Measurements from ENCODE around the gene NUP188. TPM values are rescaled to one million over a fixed set of nuclear protein-coding genes. Genes with fewer than 3 reads are reported as not detected.
A peak's percentile ranks its signal among the peaks of the same experiment; 100 is the strongest.

NUP188 gene
- total and polyA plus RNA-seq, 2 of the 13 experiments (the other 11 are each of a cell fraction or from before 2014, with no cell fraction given): 28.0 to 38.5 TPM

- TF ChIP-seq ZNF513 (CRISPR knock-in tag; conservative IDR thresholded peaks at IDR 0.05) (peak; percentile 10; the same call in 1 of the 2 replicates), TAF15 (IDR thresholded peaks at IDR 0.05; ENCODE audit: low read depth, low read length, poor library complexity, severe bottlenecking) (peak; percentile 80), ZMYM3 (CRISPR knock-in tag; IDR thresholded peaks at IDR 0.05) (no peak), SIN3A (IDR thresholded peaks at IDR 0.05; ENCODE audit: borderline replicate concordance, low read depth, low read length) (peak; percentile 90), SRY (CRISPR knock-in tag; IDR thresholded peaks at IDR 0.05) (no peak; the same call in 1 of the 2 replicates), CREB1 (IDR thresholded peaks at IDR 0.05) (peak; percentile 89), CREB1 (CRISPR knock-in tag; IDR thresholded peaks at IDR 0.05) (no peak), ZNF326 (CRISPR knock-in tag; IDR thresholded peaks at IDR 0.05; ENCODE audit: borderline replicate concordance) (no peak), THRA (CRISPR knock-in tag; IDR thresholded peaks at IDR 0.05; ENCODE audit: borderline replicate concordance) (no peak), ZNF121 (CRISPR knock-in tag; IDR thresholded peaks at IDR 0.05) (no peak), ZNF343 (CRISPR knock-in tag; IDR thresholded peaks at IDR 0.05) (peak; percentile 89), NFE2 (CRISPR knock-in tag; IDR thresholded peaks at IDR 0.05) (no peak), ZBTB33 (CRISPR knock-in tag; IDR thresholded peaks at IDR 0.05) (no peak; the same call in 1 of the 2 replicates), MED8 (CRISPR knock-in tag; IDR thresholded peaks at IDR 0.05; ENCODE audit: insufficient replicate concordance) (peak; percentile 80), NONO (IDR thresholded peaks at IDR 0.05) (no peak), NONO (CRISPR knock-in tag; conservative IDR thresholded peaks at IDR 0.05) (peak; percentile 90), ZNF143 (CRISPR knock-in tag; IDR thresholded peaks at IDR 0.05) (no peak), ZNF562 (CRISPR knock-in tag; IDR thresholded peaks at IDR 0.05; ENCODE audit: borderline replicate concordance) (no peak), KAT2B (IDR thresholded peaks at IDR 0.05; ENCODE audit: borderline replicate concordance, low read depth, low read length) (no peak), PAWR (CRISPR knock-in tag; IDR thresholded peaks at IDR 0.05; ENCODE audit: borderline replicate concordance) (no peak), ERF (CRISPR knock-in tag; IDR thresholded peaks at IDR 0.05) (peak; percentile 91), ZNF674 (CRISPR knock-in tag; IDR thresholded peaks at IDR 0.05; ENCODE audit: low read depth) (no peak), SCMH1 (CRISPR knock-in tag; IDR thresholded peaks at IDR 0.05; ENCODE audit: borderline replicate concordance) (no peak)
- TF ChIP-seq, protein P1, sequence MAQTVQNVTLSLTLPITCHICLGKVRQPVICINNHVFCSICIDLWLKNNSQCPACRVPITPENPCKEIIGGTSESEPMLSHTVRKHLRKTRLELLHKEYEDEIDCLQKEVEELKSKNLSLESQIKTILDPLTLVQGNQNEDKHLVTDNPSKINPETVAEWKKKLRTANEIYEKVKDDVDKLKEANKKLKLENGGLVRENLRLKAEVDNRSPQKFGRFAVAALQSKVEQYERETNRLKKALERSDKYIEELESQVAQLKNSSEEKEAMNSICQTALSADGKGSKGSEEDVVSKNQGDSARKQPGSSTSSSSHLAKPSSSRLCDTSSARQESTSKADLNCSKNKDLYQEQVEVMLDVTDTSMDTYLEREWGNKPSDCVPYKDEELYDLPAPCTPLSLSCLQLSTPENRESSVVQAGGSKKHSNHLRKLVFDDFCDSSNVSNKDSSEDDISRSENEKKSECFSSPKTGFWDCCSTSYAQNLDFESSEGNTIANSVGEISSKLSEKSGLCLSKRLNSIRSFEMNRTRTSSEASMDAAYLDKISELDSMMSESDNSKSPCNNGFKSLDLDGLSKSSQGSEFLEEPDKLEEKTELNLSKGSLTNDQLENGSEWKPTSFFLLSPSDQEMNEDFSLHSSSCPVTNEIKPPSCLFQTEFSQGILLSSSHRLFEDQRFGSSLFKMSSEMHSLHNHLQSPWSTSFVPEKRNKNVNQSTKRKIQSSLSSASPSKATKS (CRISPR knock-in tag; IDR thresholded peaks at IDR 0.05): 0 out of 2 replicates have a peak, but pooled peaks have one; percentile 72
Measured at GRCh38 chr9:128947527-128948301, at the start of gene NUP188, which contains the start of gene DOLK (continued).

Measured in HepG2 (cell line).